ENCODE results near the gene MAP3K2. TPM values are rescaled to one million over a fixed set of nuclear protein-coding genes. Genes with fewer than 3 reads are reported as not detected.
A peak's percentile ranks its signal among the peaks of the same experiment; 100 is the strongest.

MAP3K2 gene
- total and polyA plus RNA-seq, 2 of the 4 experiments (the other 2 are of a cell fraction), result 6.2 to 30.8 TPM

- peak overlapping the region; percentile 18 for H2BK5ac ChIP-seq (ENCODE audit: low read depth, low read length, poor library complexity, severe bottlenecking)
- ATAC-seq (ENCODE audit: low read depth) (peak; percentile 72), DNase-seq (peak; percentile 78)
- peak overlapping the region; percentile 75 for H3K4ac ChIP-seq (ENCODE audit: low read depth, low read length)
- peak overlapping the region; percentile 38; the same call in 1 of the 2 replicates for H4K91ac ChIP-seq (ENCODE audit: insufficient read depth, low read depth, low read length)
- no peak overlapping the region for H4K5ac ChIP-seq (ENCODE audit: low read depth, low read length)
- in situ Hi-C loops (cut with MboI; ENCODE audit: low sequenced_read_pairs), result no loop called here
- no peak overlapping the region for H3K23ac ChIP-seq (ENCODE audit: low read depth, low read length)
- intact Hi-C loops (cut with micrococcal nuclease), result no loop called here
- H3K56ac ChIP-seq (ENCODE audit: extremely low read depth, insufficient read depth, low read length), result no peak overlapping the region
- no peak overlapping the region; the same call in 1 of the 2 replicates for H3K4me2 ChIP-seq (ENCODE audit: low read depth, low read length)
- H3K14ac ChIP-seq (replicated peaks; ENCODE audit: low read depth, low read length), result peak overlapping the region; percentile 34
- no peaks in the 10 kb centered on the region for H3K27me3 ChIP-seq (ENCODE audit: control insufficient read depth, insufficient read depth, low read length)
- H2BK15ac ChIP-seq (ENCODE audit: low read depth, low read length), result no peak overlapping the region
- no peaks in the 10 kb centered on the region for H3K79me1 ChIP-seq (ENCODE audit: low read depth in 1 of 2, low read length in 2 of 2)
- H3K9me1 ChIP-seq (ENCODE audit: insufficient read depth, low read length), result peaks cover 26% of the 10 kb centered on the region
- H3K9ac ChIP-seq (ENCODE audit: low read depth, low read length), result 0 out of 2 replicates have a peak overlapping the region, but pooled peaks have one; percentile 27
- dilution Hi-C loops (cut with HindIII; ENCODE audit: low sequenced_read_pairs, unreplicated experiment), result no loop called here
- BruUV-seq (replicated peaks), result no TSS peak
- H2BK20ac ChIP-seq (ENCODE audit: low read depth, low read length), result no peak overlapping the region
- H2BK120ac ChIP-seq (ENCODE audit: low read depth, low read length), result peak overlapping the region; percentile 57
- WGBS, 2 experiments (ENCODE audit: extremely low coverage in 2 of 2, insufficient read length in 1 of 2), result 11% methylated on average over 8 of the region's 39 CpGs; no CpG with 5 or more reads in 1 of the 2 experiments
- H3K4me1 ChIP-seq (ENCODE audit: control insufficient read depth, insufficient read depth, low read length), result peaks cover 17% of the 10 kb centered on the region
- 0 out of 4 replicates have a peak overlapping the region, but pooled peaks of 1 of the 2 experiments have one; percentile 60 for H4K8ac ChIP-seq (ENCODE audit: low read depth in 2 of 2, low read length in 2 of 2)
- no peak overlapping the region for H3K18ac ChIP-seq (ENCODE audit: low read depth, low read length)
- no peak overlapping the region for H3K4me3 ChIP-seq (ENCODE audit: insufficient read depth, low read depth, low read length)
- peak overlapping the region; percentile 83 for H2AFZ ChIP-seq (replicated peaks; ENCODE audit: low read length, poor library complexity)
- TF ChIP-seq RCOR1 (IDR thresholded peaks at IDR 0.05; ENCODE audit: insufficient replicate concordance, low read length) (peak; percentile 31), FOS (IDR thresholded peaks at IDR 0.05; ENCODE audit: low read depth, low read length) (peak; percentile 30; the same call in 1 of the 2 replicates), CEBPB (IDR thresholded peaks at IDR 0.05; ENCODE audit: low read depth, low read length) (no peak)
- POLR2A ChIA-PET (ENCODE audit: unreplicated experiment), result no interaction called here
- no peak overlapping the region for H3K27ac ChIP-seq (ENCODE audit: insufficient read depth, low read length)
- H3K36me3 ChIP-seq (ENCODE audit: control insufficient read depth, insufficient read depth, low read length), result no peaks in the 10 kb centered on the region
- no peaks in the 10 kb centered on the region for H3K9me3 ChIP-seq (ENCODE audit: control insufficient read depth, insufficient read depth, low read length)
- peak overlapping the region; percentile 57 for H2AK9ac ChIP-seq (replicated peaks; ENCODE audit: low read depth, low read length, poor library complexity)
- peak overlapping the region; percentile 80 for H2AK5ac ChIP-seq (ENCODE audit: low read depth, low read length)
- H4K20me1 ChIP-seq (ENCODE audit: insufficient read depth, low read length), result no peaks in the 10 kb centered on the region
- CTCF ChIA-PET, result no interaction called here
Observed at GRCh38 chr2:127400897-127401756, 13.4 kb upstream of the MAP3K2 start.
